ENCODE data around the gene FAT1.
"Not testable (repeated sequence)": the region's sequence is repeated elsewhere in the genome, so short reads cannot be mapped to it uniquely, and the experiment has no call there.

Gene FAT1, protein sequence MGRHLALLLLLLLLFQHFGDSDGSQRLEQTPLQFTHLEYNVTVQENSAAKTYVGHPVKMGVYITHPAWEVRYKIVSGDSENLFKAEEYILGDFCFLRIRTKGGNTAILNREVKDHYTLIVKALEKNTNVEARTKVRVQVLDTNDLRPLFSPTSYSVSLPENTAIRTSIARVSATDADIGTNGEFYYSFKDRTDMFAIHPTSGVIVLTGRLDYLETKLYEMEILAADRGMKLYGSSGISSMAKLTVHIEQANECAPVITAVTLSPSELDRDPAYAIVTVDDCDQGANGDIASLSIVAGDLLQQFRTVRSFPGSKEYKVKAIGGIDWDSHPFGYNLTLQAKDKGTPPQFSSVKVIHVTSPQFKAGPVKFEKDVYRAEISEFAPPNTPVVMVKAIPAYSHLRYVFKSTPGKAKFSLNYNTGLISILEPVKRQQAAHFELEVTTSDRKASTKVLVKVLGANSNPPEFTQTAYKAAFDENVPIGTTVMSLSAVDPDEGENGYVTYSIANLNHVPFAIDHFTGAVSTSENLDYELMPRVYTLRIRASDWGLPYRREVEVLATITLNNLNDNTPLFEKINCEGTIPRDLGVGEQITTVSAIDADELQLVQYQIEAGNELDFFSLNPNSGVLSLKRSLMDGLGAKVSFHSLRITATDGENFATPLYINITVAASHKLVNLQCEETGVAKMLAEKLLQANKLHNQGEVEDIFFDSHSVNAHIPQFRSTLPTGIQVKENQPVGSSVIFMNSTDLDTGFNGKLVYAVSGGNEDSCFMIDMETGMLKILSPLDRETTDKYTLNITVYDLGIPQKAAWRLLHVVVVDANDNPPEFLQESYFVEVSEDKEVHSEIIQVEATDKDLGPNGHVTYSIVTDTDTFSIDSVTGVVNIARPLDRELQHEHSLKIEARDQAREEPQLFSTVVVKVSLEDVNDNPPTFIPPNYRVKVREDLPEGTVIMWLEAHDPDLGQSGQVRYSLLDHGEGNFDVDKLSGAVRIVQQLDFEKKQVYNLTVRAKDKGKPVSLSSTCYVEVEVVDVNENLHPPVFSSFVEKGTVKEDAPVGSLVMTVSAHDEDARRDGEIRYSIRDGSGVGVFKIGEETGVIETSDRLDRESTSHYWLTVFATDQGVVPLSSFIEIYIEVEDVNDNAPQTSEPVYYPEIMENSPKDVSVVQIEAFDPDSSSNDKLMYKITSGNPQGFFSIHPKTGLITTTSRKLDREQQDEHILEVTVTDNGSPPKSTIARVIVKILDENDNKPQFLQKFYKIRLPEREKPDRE (N-terminal part only)

GRCh38 chr4:186723292-186724057 lies at the start of gene FAT1:
Gene FAT1, minus strand, starts transcription at chr4:186723856. Its CDS starts 14,029 bp downstream, at chr4:186709827.
- peaks cover 5% of the 10 kb centered on the region for H3K9me3 Mint-ChIP-seq
- no peak for DNase-seq (ENCODE audit: low spot score)
- no peak within 1 kb of the TSS for H3K27ac Mint-ChIP-seq
- H3K4me1 Mint-ChIP-seq (ENCODE audit: low read depth) = no peaks in the 10 kb centered on the region
- peak within 1 kb of the TSS; percentile 59 for H3K4me3 Mint-ChIP-seq
- H3K27me3 Mint-ChIP-seq (ENCODE audit: low read depth) = peaks cover 49% of the 10 kb centered on the region
- H3K36me3 Mint-ChIP-seq (ENCODE audit: low read depth) = no peaks in the 10 kb centered on the region

- Mint-ChIP-seq H3K9me3 (peaks cover 8% of the 10 kb centered on the region), H3K36me3 (ENCODE audit: low read depth) (no peaks in the 10 kb centered on the region), H3K27ac (no peak overlapping the region), H3K27me3 (ENCODE audit: low read depth) (no peaks in the 10 kb centered on the region), H3K4me3 (no peak overlapping the region), H3K4me1 (ENCODE audit: low read depth) (no peaks in the 10 kb centered on the region)
- no peak for DNase-seq (ENCODE audit: low spot score)
Observed at GRCh38 chr4:186772936-186773487, 49.4 kb upstream of the FAT1 start.

DNA sequence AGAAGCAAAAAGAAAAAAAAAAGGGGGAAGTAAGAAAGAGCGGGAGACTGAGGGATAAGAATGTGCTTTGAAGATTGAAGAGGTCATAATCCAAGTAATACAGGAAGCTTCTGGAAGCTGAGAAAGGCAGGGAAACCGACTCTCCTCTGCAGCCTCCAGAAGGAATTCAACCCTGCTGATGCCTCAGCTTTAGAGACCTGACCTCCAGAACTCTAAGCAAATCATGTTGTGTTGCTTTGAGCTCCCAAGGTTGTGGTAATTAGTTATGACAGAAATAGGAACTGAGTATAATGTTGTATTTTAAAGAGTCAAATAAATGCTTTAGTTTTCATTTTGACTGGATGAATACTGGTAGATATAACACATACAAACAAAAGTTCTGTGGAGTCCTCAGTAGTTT lies 48.0 kb upstream of the FAT1 start:
- H3K4me3 Mint-ChIP-seq = no peak overlapping the region

DNA sequence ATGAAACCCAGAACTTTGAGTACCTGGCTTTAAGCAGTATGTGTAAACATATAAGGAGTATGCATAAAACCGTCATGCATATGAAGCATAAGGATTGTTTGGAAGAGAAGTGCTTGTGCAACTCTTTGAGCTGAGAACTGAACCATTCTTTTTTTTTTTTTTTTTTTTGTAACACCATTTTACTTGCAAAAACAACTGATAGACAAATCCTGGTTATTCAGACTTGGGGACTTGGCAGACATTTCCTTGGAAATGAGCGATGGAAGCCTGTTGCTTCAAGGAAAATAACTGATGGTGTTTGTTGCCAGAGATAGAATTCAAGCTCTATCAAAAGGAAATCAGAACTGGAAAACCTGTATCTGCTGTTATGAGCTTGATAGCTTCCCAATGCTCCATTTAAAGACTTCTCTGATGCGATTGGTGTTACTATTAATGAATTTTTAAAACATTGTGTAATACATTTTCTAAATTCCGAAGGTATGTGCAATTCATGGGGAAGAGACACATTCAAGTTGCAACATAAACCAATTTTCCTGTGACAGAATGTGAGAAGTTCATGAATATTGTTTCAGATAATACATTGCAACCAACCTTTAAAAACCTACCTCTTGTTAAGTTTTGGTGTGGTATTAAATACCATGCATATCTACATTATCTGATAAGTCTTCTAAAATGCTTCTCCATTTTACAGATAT lies 47.0 kb upstream of the FAT1 start:
- Mint-ChIP-seq H3K36me3 (ENCODE audit: low read depth) (no peaks in the 10 kb centered on the region), H3K9me3 (peaks cover 10% of the 10 kb centered on the region), H3K4me1 (ENCODE audit: low read depth) (no peaks in the 10 kb centered on the region), H3K4me3 (no peak overlapping the region), H3K27ac (no peak overlapping the region), H3K27me3 (ENCODE audit: low read depth) (no peaks in the 10 kb centered on the region)
- DNase-seq (ENCODE audit: low spot score) = no peak

More for the DNA sequence above, 48.0 kb upstream of the FAT1 start:
- H3K27ac Mint-ChIP-seq = no peak overlapping the region
- H3K9me3 Mint-ChIP-seq = peaks cover 14% of the 10 kb centered on the region
- H3K36me3 Mint-ChIP-seq (ENCODE audit: low read depth) = no peaks in the 10 kb centered on the region
- no peaks in the 10 kb centered on the region for H3K4me1 Mint-ChIP-seq (ENCODE audit: low read depth)
- DNase-seq (ENCODE audit: low spot score) = no peak
- H3K27me3 Mint-ChIP-seq (ENCODE audit: low read depth) = no peaks in the 10 kb centered on the region

DNA sequence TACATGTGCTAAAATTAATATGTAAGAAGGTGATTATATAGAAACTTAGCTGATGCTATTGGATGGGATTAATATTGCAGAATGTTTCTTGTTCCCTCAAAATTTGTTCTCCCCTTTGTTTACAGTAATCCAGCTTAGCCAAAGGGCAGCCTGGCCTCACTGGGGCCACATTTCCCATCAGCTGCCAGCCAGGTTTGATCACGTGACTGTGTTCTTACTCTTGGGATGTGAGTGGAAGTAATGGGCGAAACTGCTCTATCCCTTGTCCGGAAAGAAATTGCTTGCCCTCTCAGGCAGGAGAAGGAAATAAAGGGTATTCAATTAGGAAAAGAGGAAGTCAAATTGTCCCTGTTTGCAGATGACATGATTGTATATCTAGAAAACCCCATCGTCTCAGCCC lies 44.1 kb upstream of the FAT1 start:
- H3K4me3 Mint-ChIP-seq = no peak overlapping the region
- no peaks in the 10 kb centered on the region for H3K27me3 Mint-ChIP-seq (ENCODE audit: low read depth)
- no peaks in the 10 kb centered on the region for H3K36me3 Mint-ChIP-seq (ENCODE audit: low read depth)
- H3K27ac Mint-ChIP-seq = no peak overlapping the region
- DNase-seq (ENCODE audit: low spot score) = no peak
- H3K4me1 Mint-ChIP-seq (ENCODE audit: low read depth) = no peaks in the 10 kb centered on the region
- H3K9me3 Mint-ChIP-seq = peaks cover 14% of the 10 kb centered on the region

GRCh38 chr4:186765673-186766546 lies 42.3 kb upstream of the FAT1 start:
- no peak overlapping the region for H3K4me3 Mint-ChIP-seq
- no peaks in the 10 kb centered on the region for H3K27me3 Mint-ChIP-seq (ENCODE audit: low read depth)
- no peak overlapping the region for H3K27ac Mint-ChIP-seq
- no peaks in the 10 kb centered on the region for H3K36me3 Mint-ChIP-seq (ENCODE audit: low read depth)
- no peaks in the 10 kb centered on the region for H3K4me1 Mint-ChIP-seq (ENCODE audit: low read depth)
- peaks cover 18% of the 10 kb centered on the region for H3K9me3 Mint-ChIP-seq
- DNase-seq (ENCODE audit: low spot score) = no peak

DNA sequence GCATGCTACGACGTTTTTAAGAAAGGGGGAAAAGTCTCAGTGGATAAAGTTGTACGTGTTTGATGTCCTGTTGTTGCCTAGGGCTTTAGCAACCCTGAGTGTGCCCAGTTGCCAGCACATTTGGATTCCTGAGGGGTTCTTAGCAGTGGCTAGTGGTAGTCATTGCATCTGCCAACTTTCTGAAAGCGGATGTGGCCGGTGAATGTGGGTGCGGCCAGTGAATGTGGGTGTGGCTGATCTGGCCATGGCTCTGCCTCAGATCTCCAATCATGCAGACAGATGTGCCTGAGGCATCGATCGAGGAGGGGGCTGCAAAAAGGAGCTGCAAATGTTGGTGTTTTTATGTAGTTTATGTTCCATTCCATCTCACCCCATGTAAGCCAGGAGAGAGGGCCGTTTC lies 41.5 kb upstream of the FAT1 start:
- no peak for DNase-seq (ENCODE audit: low spot score)
- Mint-ChIP-seq H3K4me1 (ENCODE audit: low read depth) (no peaks in the 10 kb centered on the region), H3K36me3 (ENCODE audit: low read depth) (no peaks in the 10 kb centered on the region), H3K4me3 (no peak overlapping the region), H3K27me3 (ENCODE audit: low read depth) (no peaks in the 10 kb centered on the region), H3K27ac (no peak overlapping the region), H3K9me3 (peaks cover 21% of the 10 kb centered on the region)

GRCh38 chr4:186764457-186764856 lies 40.8 kb upstream of the FAT1 start:
- Mint-ChIP-seq H3K9me3 (peaks cover 21% of the 10 kb centered on the region), H3K4me3 (no peak overlapping the region), H3K36me3 (ENCODE audit: low read depth) (no peaks in the 10 kb centered on the region), H3K27ac (no peak overlapping the region), H3K27me3 (ENCODE audit: low read depth) (no peaks in the 10 kb centered on the region), H3K4me1 (ENCODE audit: low read depth) (no peaks in the 10 kb centered on the region)
- no peak for DNase-seq (ENCODE audit: low spot score)

DNA sequence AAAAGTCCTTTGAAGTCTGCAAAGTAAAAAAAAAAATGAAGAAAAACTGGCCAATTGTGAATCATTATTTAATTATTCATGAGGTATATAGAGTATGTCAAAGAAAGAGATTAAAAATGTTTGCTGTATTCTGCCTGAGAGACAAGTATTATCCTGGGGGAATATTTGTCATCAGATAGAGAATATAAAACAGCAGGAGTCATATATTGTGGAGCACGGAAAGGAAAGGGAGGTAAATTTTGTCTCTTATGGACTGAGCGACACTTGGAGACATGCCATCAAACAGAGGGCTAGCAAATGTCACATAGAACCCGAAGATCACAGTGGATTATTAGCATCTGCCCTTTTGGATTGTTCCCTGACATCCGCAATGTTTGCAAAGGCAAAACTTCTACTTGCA lies 39.2 kb upstream of the FAT1 start:
- Mint-ChIP-seq H3K4me1 (ENCODE audit: low read depth) (no peaks in the 10 kb centered on the region), H3K27me3 (ENCODE audit: low read depth) (no peaks in the 10 kb centered on the region), H3K27ac (no peak overlapping the region), H3K9me3 (peaks cover 26% of the 10 kb centered on the region), H3K4me3 (no peak overlapping the region), H3K36me3 (ENCODE audit: low read depth) (no peaks in the 10 kb centered on the region)
- DNase-seq (ENCODE audit: low spot score) = no peak

- Mint-ChIP-seq H3K4me1 (ENCODE audit: low read depth) (no peaks in the 10 kb centered on the region), H3K27me3 (ENCODE audit: low read depth) (no peaks in the 10 kb centered on the region), H3K4me3 (no peak overlapping the region), H3K36me3 (ENCODE audit: low read depth) (no peaks in the 10 kb centered on the region), H3K9me3 (peaks cover 21% of the 10 kb centered on the region), H3K27ac (no peak overlapping the region)
- DNase-seq (ENCODE audit: low spot score) = no peak
Observed at GRCh38 chr4:186762361-186762760, 38.7 kb upstream of the FAT1 start.

DNA sequence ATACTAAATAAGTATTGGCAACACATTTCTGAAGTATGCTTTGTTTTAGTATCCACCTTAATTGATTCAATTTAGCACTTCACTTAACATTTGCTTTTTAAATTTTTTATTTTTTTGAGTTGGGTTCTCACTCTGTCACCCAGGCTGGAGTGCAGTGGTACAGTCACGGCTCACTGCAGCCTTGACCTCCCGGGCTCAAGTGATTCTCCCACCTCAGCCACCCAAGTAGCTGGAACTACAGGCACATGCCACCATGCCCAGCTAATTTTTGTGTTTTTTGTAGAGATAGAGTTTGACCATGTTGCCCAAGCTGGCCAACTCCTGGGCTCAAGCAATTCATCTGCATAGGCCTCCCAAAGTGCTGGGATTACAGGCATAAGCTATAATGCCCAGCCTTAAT lies 38.3 kb upstream of the FAT1 start:
- not testable (repeated sequence) for H3K27ac Mint-ChIP-seq; H3K27me3 Mint-ChIP-seq (ENCODE audit: low read depth); DNase-seq (ENCODE audit: low spot score); H3K4me1 Mint-ChIP-seq (ENCODE audit: low read depth); H3K36me3 Mint-ChIP-seq (ENCODE audit: low read depth); H3K4me3 Mint-ChIP-seq
- H3K9me3 Mint-ChIP-seq = peaks cover 25% of the 10 kb centered on the region

DNA sequence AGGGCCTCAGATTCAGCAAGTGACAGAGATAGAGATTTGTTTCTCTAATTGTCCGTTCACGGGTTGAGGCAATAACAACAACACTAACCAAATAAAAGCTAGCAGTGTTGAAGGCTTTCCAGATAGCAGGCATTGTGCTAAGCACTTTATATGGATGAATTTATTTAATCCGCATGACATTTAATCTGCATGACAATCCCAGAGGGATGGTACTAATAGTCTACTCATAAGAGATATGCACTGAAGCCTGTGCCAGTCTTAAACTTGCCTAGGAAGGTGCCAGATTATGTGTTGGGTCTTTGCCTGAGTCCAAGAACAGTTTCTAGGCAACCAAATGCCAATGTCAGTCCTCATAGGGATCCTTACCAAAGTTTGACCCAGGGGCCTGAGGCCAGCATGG lies 37.7 kb upstream of the FAT1 start:
- H3K36me3 Mint-ChIP-seq (ENCODE audit: low read depth) = no peaks in the 10 kb centered on the region
- no peaks in the 10 kb centered on the region for H3K4me1 Mint-ChIP-seq (ENCODE audit: low read depth)
- peaks cover 29% of the 10 kb centered on the region for H3K9me3 Mint-ChIP-seq
- no peak for DNase-seq (ENCODE audit: low spot score)
- H3K27me3 Mint-ChIP-seq (ENCODE audit: low read depth) = no peaks in the 10 kb centered on the region
- H3K27ac Mint-ChIP-seq = no peak overlapping the region
- H3K4me3 Mint-ChIP-seq = no peak overlapping the region

All from T-helper 2 cell treated with Interferon-gamma antibody and Interleukin-4, amounts not matched to agents 5 μg/mL and 100 μg/mL, for 36 hours (primary cell).